IMR-90 (cell line): ENCODE data around the gene RBM15B. TPM values are rescaled to one million over a fixed set of nuclear protein-coding genes. Genes with fewer than 3 reads are reported as not detected.
A peak's percentile ranks its signal among the peaks of the same experiment; 100 is the strongest.

Experiments
- ATAC-seq: fragments of 200-7000 bp; cut with Tn5 transposase; 2 replicates; pipeline ENCODE4 v1.9.1; 2020; ENCODE audit warnings: low read depth, mild to moderate bottlenecking, moderate library complexity
- BruUV-seq: library from RNA; stranded (reverse); fragments of 400-500 nt; replicated peaks from 2 replicates; lab custom pipeline; 2021; lab: Mats Ljungman, UMichigan
- CTCF ChIA-PET: fragments of 300-600 bp; formaldehyde crosslinking; extraction: SDS; loops from one replicate; lab custom pipeline; 2021; ENCODE audit warnings: antibody characterized with exemption; lab: Yijun Ruan, JAX
- POLR2A ChIA-PET: fragments of 300-600 bp; sonication (Branson Sonifier 250); formaldehyde crosslinking; loops from one replicate; lab custom pipeline; 2022; ENCODE audit warnings: antibody characterized with exemption; ENCODE audit not compliant: unreplicated experiment; lab: Charles Lee
- DNase-seq: peaks from one replicate; pipeline ENCODE4 v3.0.0; 2013
- H2AFZ ChIP-seq: replicated peaks from 2 replicates; pipeline ENCODE3; 2013; ENCODE audit warnings: low read length, mild to moderate bottlenecking; ENCODE audit not compliant: poor library complexity
- H2AK5ac ChIP-seq: 2 replicates; pipeline ENCODE4 v1.6.1; 2013; ENCODE audit warnings: low read depth, low read length, inconsistent platforms
- H2AK9ac ChIP-seq: replicated peaks from 2 replicates; pipeline ENCODE3; 2013; ENCODE audit warnings: mild to moderate bottlenecking, low read depth, low read length, moderate library complexity; ENCODE audit not compliant: poor library complexity
- H2BK120ac ChIP-seq: 2 replicates; pipeline ENCODE4 v1.6.1; 2013; ENCODE audit warnings: low read depth, low read length, inconsistent platforms
- H2BK15ac ChIP-seq: 3 replicates; pipeline ENCODE4 v1.6.1; 2013; ENCODE audit warnings: low read depth, low read length, inconsistent platforms
- H2BK20ac ChIP-seq: 2 replicates; pipeline ENCODE4 v1.6.1; 2013; ENCODE audit warnings: low read depth, mild to moderate bottlenecking, inconsistent platforms, low read length, moderate library complexity
- H2BK5ac ChIP-seq: 2 replicates; pipeline ENCODE4 v1.6.1; 2013; ENCODE audit warnings: mild to moderate bottlenecking, low read depth, low read length, inconsistent platforms; ENCODE audit not compliant: poor library complexity, severe bottlenecking
- H3K14ac ChIP-seq: replicated peaks from 2 replicates; pipeline ENCODE4 v1.6.1; 2013; ENCODE audit warnings: low read depth, low read length, inconsistent platforms
- H3K18ac ChIP-seq: 2 replicates; pipeline ENCODE4 v1.6.1; 2013; ENCODE audit warnings: low read depth, low read length, control low read depth
- H3K23ac ChIP-seq: 2 replicates; pipeline ENCODE4 v1.6.1; 2013; ENCODE audit warnings: low read depth, low read length, inconsistent platforms
- H3K27ac ChIP-seq: 2 replicates; pipeline ENCODE4 v1.5.1; 2013; ENCODE audit warnings: mild to moderate bottlenecking, control low read depth, low read length; ENCODE audit not compliant: insufficient read depth
- H3K27me3 ChIP-seq: 2 replicates; pipeline ENCODE4 v1.6.1; 2013; ENCODE audit warnings: low read length; ENCODE audit not compliant: control insufficient read depth, insufficient read depth
- H3K36me3 ChIP-seq: 2 replicates; pipeline ENCODE4 v1.6.1; 2013; ENCODE audit warnings: low read length, mixed read lengths; ENCODE audit not compliant: control insufficient read depth, insufficient read depth
- H3K4ac ChIP-seq: 2 replicates; pipeline ENCODE4 v1.6.1; 2013; ENCODE audit warnings: low read depth, low read length, inconsistent platforms
- H3K4me1 ChIP-seq: 2 replicates; pipeline ENCODE4 v1.6.1; 2013; ENCODE audit warnings: low read length, mixed read lengths; ENCODE audit not compliant: control insufficient read depth, insufficient read depth
- H3K4me2 ChIP-seq: 2 replicates; pipeline ENCODE4 v1.6.1; 2013; ENCODE audit warnings: low read depth, mild to moderate bottlenecking, control low read depth, low read length, moderate library complexity
- H3K4me3 ChIP-seq: 2 replicates; pipeline ENCODE4 v1.5.1; 2013; ENCODE audit warnings: low read depth, mild to moderate bottlenecking, control low read depth, low read length, moderate library complexity; ENCODE audit not compliant: insufficient read depth
- H3K56ac ChIP-seq: 2 replicates; pipeline ENCODE4 v1.6.1; 2013; ENCODE audit warnings: low read length, inconsistent platforms; ENCODE audit not compliant: insufficient read depth; ENCODE audit errors: extremely low read depth
- H3K79me1 ChIP-seq, 2 experiments: 2 replicates each; pipeline ENCODE4 v1.6.1; 2013; ENCODE audit warnings: low read length in 2 of 2, inconsistent platforms in 1 of 2, low read depth in 1 of 2
- H3K9ac ChIP-seq: 2 replicates; pipeline ENCODE4 v1.6.1; 2013; ENCODE audit warnings: low read depth, low read length, control low read depth
- H3K9me1 ChIP-seq: 2 replicates; pipeline ENCODE4 v1.6.1; 2013; ENCODE audit warnings: low read length, inconsistent platforms; ENCODE audit not compliant: insufficient read depth
- H3K9me3 ChIP-seq: 2 replicates; pipeline ENCODE4 v1.6.1; 2013; ENCODE audit warnings: low read length; ENCODE audit not compliant: control insufficient read depth, insufficient read depth
- H4K20me1 ChIP-seq: 2 replicates; pipeline ENCODE4 v1.6.1; 2013; ENCODE audit warnings: low read length, inconsistent platforms; ENCODE audit not compliant: insufficient read depth
- H4K5ac ChIP-seq: 2 replicates; pipeline ENCODE4 v1.6.1; 2013; ENCODE audit warnings: mild to moderate bottlenecking, low read depth, low read length, control low read depth
- H4K8ac ChIP-seq, 2 experiments: 2 replicates each; pipeline ENCODE4 v1.6.1; 2013; ENCODE audit warnings: low read depth in 2 of 2, low read length in 2 of 2, control low read depth in 1 of 2, inconsistent platforms in 1 of 2
- H4K91ac ChIP-seq: 2 replicates; pipeline ENCODE4 v1.6.1; 2013; ENCODE audit warnings: low read depth, low read length, inconsistent platforms; ENCODE audit not compliant: insufficient read depth
- BHLHE40 ChIP-seq: fragments of 150-350 bp; IDR thresholded peaks from 2 replicates; pipeline ENCODE4 v1.6.1; 2016; ENCODE audit warnings: mild to moderate bottlenecking, low read depth, low read length
- CHD1 ChIP-seq: IDR thresholded peaks from 2 replicates; pipeline ENCODE4 v1.6.1; 2012; ENCODE audit warnings: low read depth, low read length, improper control_type of control experiment
- CTCF ChIP-seq: conservative IDR thresholded peaks from 2 replicates; pipeline ENCODE4 v1.5.1; 2012; ENCODE audit warnings: mild to moderate bottlenecking, low read depth, low read length, improper control_type of control experiment
- MAZ ChIP-seq: IDR thresholded peaks from 2 replicates; pipeline ENCODE4 v1.6.1; 2012; ENCODE audit warnings: low read depth, mild to moderate bottlenecking, low read length, improper control_type of control experiment, moderate library complexity, borderline replicate concordance
- RAD21 ChIP-seq: IDR thresholded peaks from 2 replicates; pipeline ENCODE4 v1.6.1; 2012; ENCODE audit warnings: low read length, improper control_type of control experiment
- RCOR1 ChIP-seq: IDR thresholded peaks from 2 replicates; pipeline ENCODE4 v1.6.1; 2012; ENCODE audit warnings: mild to moderate bottlenecking, low read length, improper control_type of control experiment; ENCODE audit not compliant: insufficient replicate concordance
- RFX5 ChIP-seq: IDR thresholded peaks from 2 replicates; pipeline ENCODE4 v1.8.0; 2012; ENCODE audit warnings: low read depth, mild to moderate bottlenecking, low read length, moderate library complexity
- SMC3 ChIP-seq: fragments of 150-350 bp; IDR thresholded peaks from 2 replicates; pipeline ENCODE4 v1.6.1; 2016; ENCODE audit warnings: low read depth, mild to moderate bottlenecking, antibody characterized with exemption, low read length, moderate library complexity
- WGBS, 2 experiments: methylation state at CpG; one replicate each; pipeline versions ENCODE4 v1.1.5 to v1.1.7; 2013; ENCODE audit warnings: missing lambda C conversion rate in 2 of 2; ENCODE audit not compliant: insufficient read length in 1 of 2; ENCODE audit errors: extremely low coverage in 2 of 2; 5-methylcytosine and 5-hydroxymethylcytosine counted together
- dilution Hi-C: fragments of 300-500 bp; cut with HindIII; formaldehyde crosslinking; loops from one replicate; pipeline ENCODE4 v1.14.3; 2018; ENCODE audit warnings: low sequenced_read_pairs; ENCODE audit not compliant: unreplicated experiment
- in situ Hi-C: fragments of 300-500 bp; cut with MboI; formaldehyde crosslinking; loops from 3 replicates; pipeline ENCODE4 v1.14.3; 2019; ENCODE audit warnings: low sequenced_read_pairs, inconsistent platforms, mixed read lengths
- intact Hi-C: fragments of 100-400 bp; cut with micrococcal nuclease; formaldehyde crosslinking; loops from 2 replicates; pipeline ENCODE4 v1.10.0; 2022
- polyA plus RNA-seq, 3 experiments: library from polyadenylated mRNA; depleted of rRNA; stranded (reverse); fragments of >200 nt; gene quantifications; 2 replicates each; pipeline ENCODE4 v1.2.3, GENCODE V29; 2012; ENCODE audit warnings: low replicate concordance in 1 of 3
- total RNA-seq: library from RNA; depleted of rRNA; stranded (reverse); fragments of >200 nt; gene quantifications from 2 replicates; pipeline ENCODE4 v1.2.3, GENCODE V29; 2012

Gene RBM15B
- total and polyA plus RNA-seq, 2 of the 4 experiments (the other 2 are of a cell fraction): 16.2 to 17.4 TPM

- TF ChIP-seq CTCF: no peak
Observed at GRCh38 chr3:51384726-51385473, 6.2 kb upstream of the RBM15B start, which contains the start of gene MANF (continued).

- ChIA-PET CTCF (interaction anchor here (0.5 to 1.0 kb wide), 4 partner anchors 14 to 769 kb away, joined by 3 read pairs; no protein-coding TSS in a partner anchor), POLR2A (interaction anchor here (0.6 kb wide), 3 partner anchors 14 to 712 kb away, joined by 3 to 7 read pairs (median 7); no protein-coding TSS in a partner anchor)
- peak overlapping the region; percentile 60 for H3K27ac ChIP-seq
- peaks cover 29 to 62% of the 10 kb centered on the region in 2 experiments for H3K79me1 ChIP-seq
- peak overlapping the region; percentile 77 for H3K23ac ChIP-seq
- H2AK5ac ChIP-seq: peak overlapping the region; percentile 52
- H4K20me1 ChIP-seq: peaks cover 45% of the 10 kb centered on the region
- no peak overlapping the region; the same call in 1 of the 2 replicates for H2BK120ac ChIP-seq
- peak overlapping the region; percentile 93 for H3K9ac ChIP-seq
- WGBS, 2 experiments: 0% methylated on average over 7 of the region's 18 CpGs; no CpG with 5 or more reads in 1 of the 2 experiments
- dilution Hi-C loops (no loop called here), intact Hi-C loops (loop anchor here (1.0 to 5.0 kb wide), 5 partner anchors 413 to 1038 kb away; partner anchors contain the start of genes HEMK1, MAPKAPK3 and ZMYND10), in situ Hi-C loops (loop anchor here (25.0 kb wide), 2 partner anchors 552 to 1048 kb away; partner anchors contain the start of genes PARP3, RASSF1, RRP9 and TUSC2)
- H3K4ac ChIP-seq: peak overlapping the region; percentile 88
- peak overlapping the region; percentile 94 for H3K4me2 ChIP-seq
- H2BK5ac ChIP-seq: peak overlapping the region; percentile 26
- peak overlapping the region; percentile 37 for H4K91ac ChIP-seq
- H3K14ac ChIP-seq: peak overlapping the region; percentile 64
- H2BK15ac ChIP-seq: no peak overlapping the region
- H3K36me3 ChIP-seq: peaks cover 26% of the 10 kb centered on the region
- H3K56ac ChIP-seq: peak overlapping the region; percentile 70
- no peaks in the 10 kb centered on the region for H3K9me1 ChIP-seq
- DNase-seq (no peak), ATAC-seq (no peak; the same call in 1 of the 2 replicates)
- H3K18ac ChIP-seq: no peak overlapping the region
- H4K8ac ChIP-seq: peak overlapping the region; percentile 30 to 48; a peak in 2 of 4 replicates
- H3K27me3 ChIP-seq: no peaks in the 10 kb centered on the region
- H2AK9ac ChIP-seq: peak overlapping the region; percentile 96
- peak overlapping the region; percentile 96 for H2AFZ ChIP-seq
- H4K5ac ChIP-seq: no peak overlapping the region
- no TSS peak for BruUV-seq
- peak overlapping the region; percentile 65 for H3K4me3 ChIP-seq
- H3K4me1 ChIP-seq: peaks cover 9% of the 10 kb centered on the region
- no peaks in the 10 kb centered on the region for H3K9me3 ChIP-seq
- H2BK20ac ChIP-seq: no peak overlapping the region
- TF ChIP-seq RAD21 (no peak), BHLHE40 (no peak), CTCF (no peak), MAZ (no peak), RFX5 (no peak), SMC3 (no peak), CHD1 (no peak), RCOR1 (no peak)
Observed at GRCh38 chr3:51385621-51386091, 5.4 kb upstream of the RBM15B start.
